GM12892 (cell line): ENCODE data around the gene ACAD10.

Source experiments
- POLR2A ChIP-seq: IDR thresholded peaks from 2 replicates; pipeline ENCODE4 v1.6.1; 2011; ENCODE audit warnings: low read depth, low read length, control low read depth
- TAF1 ChIP-seq: IDR thresholded peaks from 2 replicates; pipeline ENCODE4 v1.6.1; 2011; ENCODE audit warnings: low read depth, mild to moderate bottlenecking, control low read depth, low read length, borderline replicate concordance

DNA sequence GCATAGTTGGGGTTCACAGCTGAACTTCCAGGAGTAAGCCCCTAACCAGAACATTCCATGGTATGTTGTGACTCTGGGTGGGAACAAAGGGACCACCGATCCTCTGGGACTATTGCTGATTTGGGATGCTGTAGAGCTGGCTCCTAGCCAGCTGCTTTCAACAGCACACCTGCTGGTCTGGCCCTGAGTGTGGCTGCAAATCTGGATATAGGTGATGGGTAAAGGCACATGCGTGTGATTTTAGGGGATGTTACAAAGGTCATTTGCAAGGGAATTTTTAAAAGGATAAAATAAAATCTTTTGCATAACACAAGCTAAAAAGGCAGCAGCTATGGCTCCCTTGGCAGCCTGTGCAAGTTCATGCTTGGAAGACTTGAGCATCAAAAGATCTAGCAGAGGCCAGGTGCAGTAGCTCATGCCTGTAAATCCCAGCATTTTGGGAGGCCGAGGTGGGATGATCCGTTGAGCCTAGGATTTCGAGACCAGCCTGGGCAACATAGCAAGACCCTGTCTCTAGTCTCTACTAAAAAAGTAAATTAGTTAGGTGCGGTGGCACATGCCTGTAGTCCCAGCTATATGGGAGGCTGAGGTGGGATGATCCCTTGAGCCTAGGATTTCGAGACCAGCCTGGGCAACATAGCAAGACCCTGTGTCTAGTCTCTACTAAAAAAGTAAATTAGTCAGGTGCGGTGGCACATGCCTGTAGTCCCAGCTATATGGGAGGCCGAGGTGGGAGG, 82.5 kb downstream of the ACAD10 start:
- TF ChIP-seq POLR2A (no peak), TAF1 (no peak)
